ENCODE results near the gene CFAP54. TPM values are rescaled to one million over a fixed set of nuclear protein-coding genes. Genes with fewer than 3 reads are reported as not detected.

CFAP54 gene
- total and polyA plus RNA-seq, 12 donors, result 0.08 to 1.00 (median 0.33) TPM; not detected in 2

- Histone ChIP-seq H3K27ac (no peak overlapping the region), H3K27me3 (no peaks in the 10 kb centered on the region), H3K4me3 (no peak overlapping the region), H3K4me1 (replicated peaks in 1 of 2) (no peaks in the 10 kb centered on the region), H3K36me3 (replicated peaks in 1 of 2) (no peaks in the 10 kb centered on the region), H3K9me3 (replicated peaks in 1 of 3) (no peaks in the 10 kb centered on the region)
- TF ChIP-seq POLR2A (IDR thresholded peaks at IDR 0.05) (no peak), CTCF (IDR thresholded peaks at IDR 0.05) (no peak)
- DNase-seq, result no peak
- intact Hi-C loops (cut with DNase I), result no loop called here
Observed at GRCh38 chr12:96502477-96502876, 13.1 kb downstream of the CFAP54 start.

GRCh38 chr12:96502949-96503532, 13.7 kb downstream of the CFAP54 start:
- no peaks in the 10 kb centered on the region for H3K27me3 ChIP-seq
- no peaks in the 10 kb centered on the region for H3K4me1 ChIP-seq (replicated peaks in 1 of 2)
- TF ChIP-seq CTCF (IDR thresholded peaks at IDR 0.05), result no peak
- no peak for TF ChIP-seq POLR2A (IDR thresholded peaks at IDR 0.05)
- no peak for DNase-seq
- H3K27ac ChIP-seq, result no peak overlapping the region
- 82 to 91% (median 85%) methylated on average over 6 of the region's 6 CpGs for WGBS, 4 donors
- H3K4me3 ChIP-seq, result no peak overlapping the region
- H3K36me3 ChIP-seq (replicated peaks in 1 of 2), result no peaks in the 10 kb centered on the region
- intact Hi-C loops (cut with DNase I), result no loop called here
- no peaks in the 10 kb centered on the region for H3K9me3 ChIP-seq (replicated peaks in 1 of 3)

DNA sequence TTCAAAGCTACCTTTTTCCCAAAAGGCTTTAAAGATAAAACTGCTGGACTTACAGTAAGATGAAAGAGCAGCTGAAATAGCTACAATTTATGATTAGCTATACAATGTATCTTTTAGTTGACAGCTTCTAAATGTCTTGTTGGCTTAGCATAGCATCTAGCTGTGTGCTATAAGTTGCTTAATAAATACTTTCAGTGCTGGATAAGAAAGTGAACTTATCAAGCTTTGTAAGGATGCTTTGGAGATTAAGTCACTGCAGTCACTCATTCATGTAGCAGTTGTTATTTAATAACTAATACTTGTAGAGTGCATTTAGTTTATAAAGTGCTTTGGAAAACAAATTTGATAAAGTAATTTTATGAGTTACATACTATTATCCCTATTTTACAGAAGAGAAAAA, 14.6 kb downstream of the CFAP54 start:
- no peak overlapping the region for H3K27ac ChIP-seq

GRCh38 chr12:96506776-96507175, 17.4 kb downstream of the CFAP54 start:
- Histone ChIP-seq H3K4me1 (replicated peaks in 1 of 2) (no peaks in the 10 kb centered on the region), H3K9me3 (replicated peaks in 1 of 3) (no peaks in the 10 kb centered on the region), H3K27me3 (no peaks in the 10 kb centered on the region), H3K4me3 (no peak overlapping the region), H3K27ac (no peak overlapping the region), H3K36me3 (replicated peaks in 1 of 2) (no peaks in the 10 kb centered on the region)
- TF ChIP-seq CTCF (IDR thresholded peaks at IDR 0.05) (no peak), POLR2A (IDR thresholded peaks at IDR 0.05) (no peak)
- no peak for DNase-seq
- 93 to 95% (median 94%) methylated on average over 1 of the region's 1 CpG for WGBS, 4 donors
- intact Hi-C loops (cut with DNase I), result no loop called here

More for the DNA sequence above, 14.6 kb downstream of the CFAP54 start:
- Histone ChIP-seq H3K36me3 (replicated peaks in 1 of 2) (no peaks in the 10 kb centered on the region), H3K4me3 (no peak overlapping the region), H3K9me3 (replicated peaks in 1 of 3) (no peaks in the 10 kb centered on the region), H3K27me3 (no peaks in the 10 kb centered on the region), H3K4me1 (replicated peaks in 1 of 2) (no peaks in the 10 kb centered on the region)
- DNase-seq, result no peak
- TF ChIP-seq CTCF (IDR thresholded peaks at IDR 0.05), result no peak
- TF ChIP-seq POLR2A (IDR thresholded peaks at IDR 0.05), result no peak
- intact Hi-C loops (cut with DNase I), result no loop called here
